NCI-H1694 (cell line): ENCODE measurements around the gene ABCC6.
A peak's percentile ranks its signal among the peaks of the same experiment; 100 is the strongest.

Experiments
- DNase-seq: peaks from one replicate; lab custom pipeline; 2025; lab: John Stamatoyannopoulos, UW

ABCC6 gene

DNA sequence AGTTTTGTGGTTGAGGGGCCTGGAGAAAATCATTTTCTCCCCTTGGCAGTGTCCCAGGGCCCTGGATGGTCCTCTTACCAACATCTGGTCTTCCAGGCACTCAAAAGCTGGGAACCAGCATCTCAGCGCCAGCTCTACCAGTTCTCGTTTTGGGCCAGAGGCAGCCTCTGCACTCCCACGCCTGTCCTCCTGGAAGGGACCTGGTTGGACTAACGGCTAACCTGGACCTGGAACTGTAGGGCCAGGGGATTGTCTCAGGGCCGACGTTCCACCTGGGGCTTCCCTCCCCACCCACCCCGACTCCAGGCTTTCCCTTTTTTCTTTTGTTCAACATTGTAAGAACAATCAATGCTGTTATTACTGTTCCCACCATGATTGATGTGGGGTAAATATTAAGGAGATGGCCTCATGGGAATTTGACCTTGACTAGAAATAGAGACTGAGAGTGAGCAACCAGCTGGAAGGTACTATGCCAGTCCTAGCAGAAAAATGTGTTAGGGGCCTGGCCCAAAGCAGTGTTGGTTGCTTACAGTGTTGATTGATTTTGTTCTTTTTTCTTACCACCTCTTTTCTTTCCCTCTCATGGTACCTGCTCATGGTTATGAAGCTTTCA lies 81.4 kb downstream of the ABCC6 start:
- DNase-seq = no peak

GRCh38 chr16:16141141-16141540 lies 82.2 kb downstream of the ABCC6 start:
- DNase-seq = no peak

GRCh38 chr16:16140537-16140936 lies 82.8 kb downstream of the ABCC6 start:
- no peak for DNase-seq

- no peak for DNase-seq
Observed at GRCh38 chr16:16139806-16140205, 83.5 kb downstream of the ABCC6 start.

DNA sequence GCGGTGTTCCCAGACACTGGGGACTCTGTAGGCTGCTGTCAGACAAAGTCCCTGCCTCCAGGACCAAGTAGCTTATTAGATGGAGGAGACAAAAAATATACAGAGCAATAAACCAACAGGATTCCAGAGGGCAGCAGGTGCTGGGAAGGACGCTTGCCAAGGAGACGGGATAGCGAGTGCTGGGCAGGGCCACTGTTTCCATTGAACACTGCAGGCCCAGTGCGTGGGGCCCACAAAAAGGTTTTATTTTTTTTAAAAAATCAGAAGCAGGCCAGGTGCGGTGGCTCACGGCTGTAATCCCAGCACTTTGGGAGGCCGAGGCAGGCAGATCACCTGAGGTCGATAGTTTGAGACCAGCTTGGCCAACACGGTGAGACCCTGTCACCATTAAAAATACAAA lies 84.2 kb downstream of the ABCC6 start:
- no peak for DNase-seq

- DNase-seq = no peak
Observed at GRCh38 chr16:16138034-16138635, 85.2 kb downstream of the ABCC6 start.

- DNase-seq = no peak
Observed at GRCh38 chr16:16137110-16137509, 86.2 kb downstream of the ABCC6 start.

DNA sequence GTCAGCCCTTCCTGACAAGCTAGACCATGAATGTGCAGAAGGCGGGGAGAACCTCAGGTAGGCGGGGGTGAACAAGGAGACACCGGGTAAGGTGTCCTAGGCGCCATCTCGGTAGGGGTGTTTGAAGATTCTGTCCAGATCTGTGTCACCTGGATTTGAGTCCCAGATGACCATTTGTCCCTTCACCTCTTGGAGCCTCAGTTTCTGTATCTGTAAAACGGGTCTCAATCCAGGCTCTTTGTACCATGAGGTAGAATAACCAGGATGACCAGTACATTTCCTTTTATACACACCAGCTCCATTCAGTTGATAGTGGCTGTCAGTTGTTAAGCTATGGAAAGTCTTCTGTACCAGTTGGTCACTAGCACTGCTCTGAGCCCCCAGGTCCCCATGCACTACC lies 86.7 kb downstream of the ABCC6 start:
- no peak for DNase-seq

GRCh38 chr16:16133943-16134604 lies 89.2 kb downstream of the ABCC6 start:
- no peak for DNase-seq

DNA sequence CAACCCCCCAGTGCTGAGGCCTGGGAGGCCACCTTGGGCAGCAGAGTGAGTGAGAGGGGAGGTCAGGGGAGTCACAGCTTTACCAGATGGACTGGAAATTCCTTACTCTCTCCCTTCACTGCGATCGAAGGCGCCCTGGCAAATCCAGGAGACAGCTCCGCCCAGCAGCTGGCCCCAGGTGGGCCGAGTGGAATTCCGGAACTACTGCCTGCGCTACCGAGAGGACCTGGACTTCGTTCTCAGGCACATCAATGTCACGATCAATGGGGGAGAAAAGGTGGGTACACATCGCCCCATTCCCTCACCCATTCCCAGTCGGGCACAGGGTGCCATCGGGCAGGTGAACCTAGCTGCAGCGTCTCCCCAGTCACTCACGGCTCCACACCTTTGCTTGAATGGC lies 91.6 kb downstream of the ABCC6 start:
- no peak for DNase-seq

DNA sequence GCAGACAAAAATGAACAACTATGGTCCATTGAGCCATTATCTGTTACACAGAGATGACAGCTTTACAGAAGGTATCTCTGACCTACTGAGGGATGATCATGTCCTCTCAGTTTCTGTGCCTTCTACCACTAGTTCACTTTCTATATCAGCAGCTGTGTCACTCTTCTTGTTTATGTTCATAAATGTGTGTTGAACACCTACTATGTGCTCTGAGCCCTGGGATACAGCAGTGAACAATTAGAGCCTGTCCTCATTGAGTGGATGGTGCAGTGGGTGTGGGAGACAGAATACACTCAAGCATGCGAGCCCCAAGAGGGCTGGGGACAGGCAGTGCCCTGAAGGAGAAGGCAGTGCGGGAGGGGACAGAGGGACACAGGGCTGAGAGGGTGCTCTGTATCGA lies 92.1 kb downstream of the ABCC6 start:
- DNase-seq = no peak

- DNase-seq = peak; percentile 56
Observed at GRCh38 chr16:16127469-16128116, 95.7 kb downstream of the ABCC6 start.

- no peak for DNase-seq
Observed at GRCh38 chr16:16126896-16127295, 96.4 kb downstream of the ABCC6 start.

GRCh38 chr16:16124974-16125373 lies 98.3 kb downstream of the ABCC6 start:
- no peak for DNase-seq

- DNase-seq = no peak
Observed at GRCh38 chr16:16124438-16124837, 98.9 kb downstream of the ABCC6 start.

DNA sequence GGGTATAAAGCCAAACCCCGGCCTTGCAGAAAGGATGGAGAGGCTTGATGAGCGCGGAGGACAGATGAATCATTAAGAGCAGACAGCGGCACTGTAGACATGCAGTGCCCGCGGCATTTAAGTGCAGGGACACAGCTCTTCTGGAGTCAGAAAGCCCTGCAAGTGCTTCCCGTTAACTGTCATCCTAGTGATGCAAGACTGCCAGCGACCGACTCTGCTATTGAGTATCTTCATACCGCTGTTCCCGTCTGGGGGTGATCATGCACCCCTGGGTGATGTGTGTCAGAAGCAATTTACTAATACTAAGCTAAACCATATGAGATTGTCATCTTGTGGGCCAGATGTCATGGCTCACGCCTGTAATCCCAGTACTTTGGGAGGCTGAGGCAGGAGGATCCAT lies 101.0 kb downstream of the ABCC6 start:
- no peak for DNase-seq

GRCh38 chr16:16121185-16121727 lies 102.0 kb downstream of the ABCC6 start:
- no peak for DNase-seq

DNA sequence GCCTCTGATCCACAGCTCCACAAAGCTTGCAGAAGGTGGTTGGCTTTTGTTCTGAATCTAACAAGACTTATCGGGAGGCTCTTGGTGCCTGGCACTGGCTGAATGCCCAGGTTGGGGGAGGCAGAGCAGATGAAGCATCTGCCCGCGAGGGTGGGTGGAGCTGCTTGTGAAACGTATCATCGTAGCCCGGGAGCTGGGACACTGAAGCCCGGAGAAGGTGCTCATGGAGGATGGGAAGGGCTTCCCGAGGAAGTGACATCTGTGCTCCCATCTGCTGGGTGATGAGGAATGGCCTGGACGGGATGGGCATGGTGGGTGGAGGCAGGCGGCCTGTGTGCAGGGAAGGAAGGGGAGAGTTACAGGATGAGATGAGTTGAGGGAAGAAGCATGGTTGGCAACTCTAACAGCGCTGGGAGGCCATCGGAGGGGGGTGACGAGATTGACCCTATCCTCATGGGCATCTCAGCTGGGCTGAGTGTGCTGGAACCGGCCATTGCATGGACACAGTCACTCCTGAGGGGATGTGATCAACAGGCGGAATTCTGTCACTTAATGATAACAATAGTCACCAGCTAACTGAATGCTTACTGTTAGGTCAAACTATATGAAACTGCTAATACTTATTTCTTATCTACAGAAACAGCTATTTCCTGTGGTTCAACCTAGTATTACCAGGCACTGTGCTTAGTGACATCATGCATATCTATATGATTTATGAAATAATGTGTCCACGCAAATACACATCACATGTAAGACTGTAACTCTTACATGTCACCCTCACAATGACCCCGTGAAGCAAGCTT lies 102.7 kb downstream of the ABCC6 start:
- peak; percentile 96 for DNase-seq

GRCh38 chr16:16120044-16120381 lies 103.3 kb downstream of the ABCC6 start:
- peak; percentile 53 for DNase-seq

- DNase-seq = no peak
Observed at GRCh38 chr16:16118337-16118736, 105.0 kb downstream of the ABCC6 start.

GRCh38 chr16:16116841-16117240 lies 106.5 kb downstream of the ABCC6 start:
- DNase-seq = no peak

DNA sequence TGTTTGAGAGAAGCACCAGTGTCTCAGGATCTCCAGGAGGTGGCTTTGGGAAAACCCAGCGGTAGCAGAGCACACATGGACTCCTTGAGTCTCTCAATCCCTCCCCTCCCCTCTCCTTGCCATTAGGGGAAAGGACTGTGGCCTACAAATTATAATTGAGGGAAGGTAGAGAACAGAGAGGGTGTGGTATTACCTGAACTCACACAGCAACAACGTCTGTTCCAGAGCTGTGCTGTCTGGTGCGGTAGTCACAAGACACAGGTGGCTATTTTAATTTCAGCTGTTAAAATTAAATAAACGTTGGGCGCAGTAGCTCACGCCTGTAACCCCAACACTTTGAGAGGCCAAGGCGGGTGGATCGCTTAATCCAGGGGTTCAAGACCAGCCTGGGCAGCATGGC lies 110.2 kb downstream of the ABCC6 start:
- DNase-seq = no peak
